GM19468 (cell line): ENCODE results near the gene NME8.

ENCODE experiments used
- ATAC-seq: cut with Tn5 transposase; IDR thresholded peaks from one replicate; pipeline ENCODE4 v1.9.1; 2021; ENCODE audit warnings: mild to moderate bottlenecking, moderate library complexity, moderate number of reproducible peaks; ENCODE audit not compliant: unreplicated experiment; ENCODE audit errors: extremely low read depth

NME8 gene

GRCh38 chr7:37930226-37930948 is 82.0 kb downstream of the NME8 start:
- no peak for ATAC-seq

- no peak for ATAC-seq
Measured at GRCh38 chr7:37932543-37932942, 84.1 kb downstream of the NME8 start.

- no peak for ATAC-seq
Measured at GRCh38 chr7:37933018-37933566, 84.7 kb downstream of the NME8 start.

- no peak for ATAC-seq
Measured at GRCh38 chr7:37942934-37943610, 94.7 kb downstream of the NME8 start.

GRCh38 chr7:37943905-37944736 is 95.7 kb downstream of the NME8 start:
- ATAC-seq, result no peak

GRCh38 chr7:37944737-37945054 is 96.3 kb downstream of the NME8 start:
- no peak for ATAC-seq

GRCh38 chr7:37945336-37945735 is 96.9 kb downstream of the NME8 start:
- no peak for ATAC-seq

GRCh38 chr7:37947138-37947940 is 98.9 kb downstream of the NME8 start:
- ATAC-seq, result no peak

GRCh38 chr7:37947941-37948210 is 99.5 kb downstream of the NME8 start:
- no peak for ATAC-seq
